Fibroblast of mammary gland (primary cell): ENCODE results near the gene CFAP206.

Source experiments
- DNase-seq: peaks from one replicate; pipeline ENCODE4 v3.0.0-alpha.2; 2010; ENCODE audit warnings: low read depth
- H3K4me3 ChIP-seq: 2 replicates; pipeline ENCODE4 v1.5.1; 2011; ENCODE audit warnings: low read depth, mild to moderate bottlenecking, low read length, moderate library complexity; ENCODE audit not compliant: control insufficient read depth
- TF ChIP-seq, protein P1 (sequence below): conservative IDR thresholded peaks from 2 replicates; pipeline ENCODE4 v1.5.1; 2011; ENCODE audit warnings: low read depth, low read length, inconsistent platforms; ENCODE audit not compliant: control insufficient read depth, insufficient read depth

CFAP206 gene

DNA sequence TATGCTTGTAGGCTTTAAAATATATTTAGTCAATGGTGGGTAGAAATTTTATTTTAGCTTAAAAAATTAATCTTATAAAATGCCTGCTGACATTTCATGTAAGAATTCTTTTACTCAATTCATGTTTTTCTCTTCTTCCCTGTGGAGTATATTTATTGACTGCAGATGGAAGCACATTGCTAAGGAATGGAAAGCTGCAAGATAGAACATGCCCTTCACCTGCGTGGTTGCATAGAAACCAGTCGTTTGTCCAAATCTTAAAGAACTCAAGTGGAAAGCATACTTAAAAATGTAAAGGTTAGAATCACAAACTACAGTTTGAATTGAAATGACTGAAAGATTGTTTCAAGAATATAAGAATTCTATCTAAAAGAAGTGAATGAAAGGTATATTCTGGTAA is 32.5 kb upstream of the CFAP206 start:
- TF ChIP-seq, protein P1, sequence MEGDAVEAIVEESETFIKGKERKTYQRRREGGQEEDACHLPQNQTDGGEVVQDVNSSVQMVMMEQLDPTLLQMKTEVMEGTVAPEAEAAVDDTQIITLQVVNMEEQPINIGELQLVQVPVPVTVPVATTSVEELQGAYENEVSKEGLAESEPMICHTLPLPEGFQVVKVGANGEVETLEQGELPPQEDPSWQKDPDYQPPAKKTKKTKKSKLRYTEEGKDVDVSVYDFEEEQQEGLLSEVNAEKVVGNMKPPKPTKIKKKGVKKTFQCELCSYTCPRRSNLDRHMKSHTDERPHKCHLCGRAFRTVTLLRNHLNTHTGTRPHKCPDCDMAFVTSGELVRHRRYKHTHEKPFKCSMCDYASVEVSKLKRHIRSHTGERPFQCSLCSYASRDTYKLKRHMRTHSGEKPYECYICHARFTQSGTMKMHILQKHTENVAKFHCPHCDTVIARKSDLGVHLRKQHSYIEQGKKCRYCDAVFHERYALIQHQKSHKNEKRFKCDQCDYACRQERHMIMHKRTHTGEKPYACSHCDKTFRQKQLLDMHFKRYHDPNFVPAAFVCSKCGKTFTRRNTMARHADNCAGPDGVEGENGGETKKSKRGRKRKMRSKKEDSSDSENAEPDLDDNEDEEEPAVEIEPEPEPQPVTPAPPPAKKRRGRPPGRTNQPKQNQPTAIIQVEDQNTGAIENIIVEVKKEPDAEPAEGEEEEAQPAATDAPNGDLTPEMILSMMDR = no peak
- H3K4me3 ChIP-seq = no peak overlapping the region
- no peak for DNase-seq

DNA sequence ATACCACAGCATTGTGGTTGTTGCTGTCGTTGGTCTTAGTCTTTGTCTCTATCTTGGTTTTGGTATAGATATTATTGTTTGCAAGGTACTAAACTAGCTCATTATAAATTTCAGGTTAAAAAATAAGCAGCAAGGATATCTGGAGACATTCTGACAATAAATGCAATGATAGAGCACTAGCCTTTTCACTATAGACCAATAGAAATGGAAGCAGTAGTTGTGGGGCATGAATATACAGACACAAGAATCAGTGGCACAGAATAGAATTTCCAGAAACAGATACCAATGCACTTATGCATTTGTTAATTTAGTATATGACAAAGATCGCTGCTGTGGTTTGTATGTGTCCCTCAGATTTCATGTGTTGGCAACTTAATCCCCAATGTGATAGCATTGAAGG is 31.1 kb upstream of the CFAP206 start:
- no peak overlapping the region for H3K4me3 ChIP-seq
- no peak for DNase-seq
- TF ChIP-seq, protein P1 = no peak

DNA sequence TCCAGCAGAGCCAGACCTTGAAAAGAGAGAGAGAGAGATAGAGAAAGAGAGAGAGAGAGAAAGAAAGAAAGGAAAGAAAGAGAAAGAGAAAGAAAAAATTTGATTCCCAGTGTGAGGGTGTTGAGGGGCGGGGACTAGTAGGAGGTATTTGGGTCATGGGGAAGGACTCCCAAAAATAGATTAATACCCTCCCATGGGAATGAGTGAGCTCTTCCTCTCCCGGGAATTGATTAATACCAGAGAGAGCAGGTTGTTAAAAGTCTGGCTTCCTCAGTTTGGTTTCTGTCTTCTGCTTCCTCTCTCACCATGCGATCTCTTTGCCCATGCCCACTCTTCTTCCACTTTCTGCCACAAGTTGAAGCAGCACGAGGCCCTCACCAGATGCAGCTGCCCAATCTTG is 28.8 kb upstream of the CFAP206 start:
- no peak overlapping the region for H3K4me3 ChIP-seq
- TF ChIP-seq, protein P1 = no peak
- DNase-seq = no peak

DNA sequence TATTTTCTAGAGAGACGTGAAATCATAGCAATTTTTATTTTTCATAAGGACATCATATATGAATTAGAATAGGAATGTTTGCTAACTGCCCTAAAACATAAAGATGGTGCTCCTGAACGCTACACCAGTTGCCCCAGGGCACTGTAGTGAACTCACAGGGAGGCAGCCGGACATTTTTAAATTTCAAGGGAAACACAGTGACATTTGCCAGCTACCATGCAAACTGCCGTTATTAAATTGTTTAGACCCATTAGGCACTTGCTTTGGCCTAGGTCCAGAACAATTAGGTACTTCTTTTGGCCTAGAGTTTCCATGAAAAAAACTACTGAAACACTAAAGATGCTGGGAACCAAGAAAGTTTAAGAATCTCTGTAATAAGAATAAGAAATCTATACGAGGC is 24.9 kb upstream of the CFAP206 start:
- no peak for DNase-seq
- TF ChIP-seq, protein P1 = no peak
- no peak overlapping the region for H3K4me3 ChIP-seq

DNA sequence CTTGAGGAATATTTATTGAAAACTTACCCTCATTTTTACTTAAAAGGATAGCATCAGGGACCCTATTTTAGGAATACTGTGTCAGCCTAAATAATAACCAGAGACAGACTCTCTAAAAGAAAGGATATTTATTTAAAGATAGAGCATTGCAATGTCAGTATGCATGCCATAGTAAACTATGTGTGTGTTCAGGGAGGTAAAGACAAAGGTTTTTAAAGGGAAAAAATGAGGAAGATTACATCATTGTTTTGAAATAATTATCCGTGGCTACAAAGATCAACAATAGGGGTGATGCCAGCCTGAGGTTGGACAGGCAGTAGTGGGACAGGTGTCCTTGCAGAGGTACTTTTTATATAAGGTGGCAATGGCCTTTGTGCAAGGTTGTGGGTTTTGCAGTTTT is 23.7 kb upstream of the CFAP206 start:
- no peak for DNase-seq
- TF ChIP-seq, protein P1 = no peak
- no peak overlapping the region for H3K4me3 ChIP-seq

DNA sequence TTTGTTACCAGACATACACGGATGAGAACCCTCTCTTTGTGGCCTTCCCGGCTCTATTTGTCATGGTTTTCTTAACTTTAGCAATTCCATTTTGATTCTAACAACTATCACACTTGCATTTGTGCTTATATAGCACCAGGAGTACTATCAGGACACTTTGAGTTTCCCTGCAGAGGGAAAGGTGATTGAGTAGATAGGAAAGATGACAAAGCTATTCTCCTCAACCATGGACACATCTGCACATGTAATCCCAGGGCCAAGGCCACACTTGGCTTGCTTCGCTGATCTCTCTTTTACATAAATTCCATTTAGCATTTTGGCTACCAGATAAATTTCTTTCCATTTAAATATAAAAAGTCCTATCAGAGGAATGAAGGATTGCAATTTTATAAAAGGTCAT is 23.3 kb upstream of the CFAP206 start:
- no peak overlapping the region for H3K4me3 ChIP-seq
- TF ChIP-seq, protein P1 = no peak
- DNase-seq = no peak

DNA sequence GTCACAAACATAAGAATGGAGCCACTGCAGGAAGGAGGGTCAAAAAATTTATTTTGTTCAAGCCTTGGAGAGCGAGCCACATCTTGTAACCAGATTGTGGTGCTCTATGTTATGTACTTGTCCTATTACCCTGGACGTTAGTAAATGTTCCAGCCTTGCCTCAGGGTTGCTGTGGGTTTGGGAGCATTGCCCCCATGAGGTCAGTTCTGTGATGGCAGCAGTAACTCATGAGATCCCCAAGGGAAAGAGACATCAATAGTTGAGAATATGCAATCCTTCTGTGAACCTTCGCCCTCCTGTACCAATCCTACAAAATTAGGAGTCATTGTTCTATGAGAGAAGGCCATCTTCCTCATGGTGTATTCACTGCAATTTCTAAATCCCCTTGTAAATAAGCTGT is 16.4 kb upstream of the CFAP206 start:
- peak; percentile 32 for DNase-seq

More for the DNA sequence above, 16.4 kb upstream of the CFAP206 start:
- TF ChIP-seq, protein P1 = peak; percentile 35
- H3K4me3 ChIP-seq = no peak overlapping the region
